GM12878 (cell line): ENCODE measurements around the gene MEN1. TPM values are rescaled to one million over a fixed set of nuclear protein-coding genes. Genes with fewer than 3 reads are reported as not detected.

Experiments
- ATAC-seq: fragments of 200-7000 bp; cut with Tn5 transposase; 3 replicates; pipeline ENCODE4 v1.9.1; 2020; ENCODE audit warnings: mild to moderate bottlenecking, moderate library complexity
- BruUV-seq: library from RNA; stranded (reverse); fragments of 400-500 nt; replicated peaks from 2 replicates; lab custom pipeline; 2021; lab: Mats Ljungman, UMichigan
- CTCF ChIA-PET: fragments of 300-600 bp; sonication (Branson Sonifier 250); formaldehyde crosslinking; extraction: SDS; loops from one replicate; lab custom pipeline; 2021; ENCODE audit warnings: inconsistent platforms; lab: Yijun Ruan, JAX
- POLR2A ChIA-PET: fragments of 350-600 bp; formaldehyde crosslinking; extraction: SDS; loops from one replicate; lab custom pipeline; 2021; ENCODE audit warnings: inconsistent platforms; lab: Charles Lee
- RAD21 ChIA-PET: fragments of 300-600 bp; sonication (Branson Sonifier 250); formaldehyde crosslinking; loops from one replicate; lab custom pipeline; 2023; ENCODE audit warnings: antibody characterized with exemption; ENCODE audit not compliant: unreplicated experiment; lab: Charles Lee
- SMC1A ChIA-PET: fragments of 300-600 bp; sonication (Branson Sonifier 250); formaldehyde crosslinking; loops from one replicate; lab custom pipeline; 2023; ENCODE audit not compliant: unreplicated experiment, uncharacterized antibody; lab: Charles Lee
- DNase-seq: peaks from one replicate; pipeline ENCODE4 v3.0.0-alpha.2; 2011; ENCODE audit warnings: low read depth, low spot score
- FAIRE-seq: peaks from 3 replicates; lab custom pipeline; 2011; peaks lifted over from hg19 to GRCh38; lab: Jason Lieb, UNC
- H2AFZ ChIP-seq: 2 replicates; pipeline ENCODE4 v1.6.0; 2011; ENCODE audit warnings: low read depth, low read length, control low read depth; ENCODE audit not compliant: control insufficient read depth
- H3K27ac ChIP-seq: 2 replicates; pipeline ENCODE4 v1.5.1; 2011; ENCODE audit warnings: control low read depth; ENCODE audit not compliant: control insufficient read depth, insufficient read depth
- H3K27me3 ChIP-seq, 2 experiments: replicated peaks in 1 of 2; 2 replicates each; pipeline versions ENCODE4 v1.6.0 to v1.6.1; 2011; ENCODE audit warnings: low read length in 1 of 2; ENCODE audit not compliant: control insufficient read depth in 2 of 2, insufficient read depth in 2 of 2
- H3K36me3 ChIP-seq, 2 experiments: 2 replicates each; pipeline ENCODE4 v1.5.1; 2011; ENCODE audit warnings: low read length in 1 of 2; ENCODE audit not compliant: control insufficient read depth in 2 of 2, insufficient read depth in 2 of 2
- H3K4me1 ChIP-seq: 2 replicates; pipeline ENCODE4 v1.6.1; 2011; ENCODE audit warnings: mild to moderate bottlenecking, low read length, moderate library complexity, mixed read lengths; ENCODE audit not compliant: control insufficient read depth, insufficient read depth
- H3K4me2 ChIP-seq: 2 replicates; pipeline ENCODE4 v1.6.0; 2011; ENCODE audit warnings: control low read depth; ENCODE audit not compliant: control insufficient read depth, insufficient read depth
- H3K4me3 ChIP-seq: fragments of 200-600 bp; sonication (generic); 2 replicates; pipeline ENCODE4 v1.5.1; 2016
- H3K79me2 ChIP-seq: 2 replicates; pipeline ENCODE4 v1.6.0; 2011; ENCODE audit warnings: low read length; ENCODE audit not compliant: control insufficient read depth, insufficient read depth
- H3K9ac ChIP-seq: 2 replicates; pipeline ENCODE4 v1.8.0; 2011; ENCODE audit warnings: low read length, control low read depth, mixed read lengths; ENCODE audit not compliant: control insufficient read depth, insufficient read depth
- H3K9me3 ChIP-seq: replicated peaks from 3 replicates; pipeline ENCODE4 v1.5.1; 2011; ENCODE audit warnings: mild to moderate bottlenecking, low read length; ENCODE audit not compliant: control insufficient read depth, insufficient read depth
- H4K20me1 ChIP-seq: 2 replicates; pipeline ENCODE4 v1.6.0; 2011; ENCODE audit not compliant: control insufficient read depth, insufficient read depth
- BACH1 ChIP-seq: fragments of 450-650 bp; IDR thresholded peaks from 2 replicates; pipeline ENCODE4 v1.6.1; 2017; ENCODE audit warnings: mild to moderate bottlenecking, borderline replicate concordance
- CHD4 ChIP-seq: fragments of 200-600 bp; sonication (generic); IDR thresholded peaks from 2 replicates; pipeline ENCODE4 v1.6.1; 2016; ENCODE audit warnings: mild to moderate bottlenecking
- NFYA ChIP-seq: IDR thresholded peaks from 2 replicates; pipeline ENCODE4 v1.6.1; 2011; ENCODE audit warnings: low read depth, mild to moderate bottlenecking, low read length, improper control_type of control experiment, borderline replicate concordance
- POLR2AphosphoS2 ChIP-seq: IDR thresholded peaks from 2 replicates; pipeline ENCODE4 v1.6.1; 2011; ENCODE audit warnings: low read depth, mild to moderate bottlenecking, low read length, improper control_type of control experiment, moderate library complexity
- RAD21 ChIP-seq: IDR thresholded peaks from 2 replicates; pipeline ENCODE4 v1.6.1; 2011; ENCODE audit warnings: mild to moderate bottlenecking, low read depth, low read length, moderate library complexity; ENCODE audit not compliant: insufficient read depth
- RBBP5 ChIP-seq: fragments of 200-600 bp; sonication (generic); conservative IDR thresholded peaks from 2 replicates; pipeline ENCODE4 v1.6.1; 2016
- SIX5 ChIP-seq: IDR thresholded peaks from 2 replicates; pipeline ENCODE4 v1.6.1; 2011; ENCODE audit warnings: mild to moderate bottlenecking, low read depth, low read length, moderate library complexity; ENCODE audit not compliant: severe bottlenecking
- ZNF274 ChIP-seq: IDR thresholded peaks from one replicate; pipeline ENCODE4 v1.8.0; 2011; ENCODE audit not compliant: insufficient read length, insufficient read depth
- WGBS: methylation state at CpG from one replicate; pipeline ENCODE4 v1.1.6; 2016; ENCODE audit warnings: low lambda C conversion rate; ENCODE audit not compliant: insufficient replicate concordance, insufficient coverage; ENCODE audit errors: missing lambda C conversion rate; 5-methylcytosine and 5-hydroxymethylcytosine counted together
- in situ Hi-C: fragments of 300-500 bp; cut with MboI; formaldehyde crosslinking; loops from 9 replicates; pipeline ENCODE4 v1.14.3; 2018; ENCODE audit warnings: mixed read lengths
- intact Hi-C: fragments of 100-400 bp; cut with micrococcal nuclease; formaldehyde crosslinking; loops from one replicate; pipeline ENCODE4 v1.14.2; 2022; ENCODE audit not compliant: unreplicated experiment
- polyA plus RNA-seq, 11 experiments: library from polyadenylated mRNA; depleted of rRNA in 4 of 11; unstranded in 6 of 11; stranded (reverse) in 5 of 11; fragments of >200 nt; fragmentation: Nextera tagmentation in 4 of 11; fragmentation: Illumina TruSeq in 1 of 11; extraction: Ambion mirVana in 4 of 11; extraction: Trizol in 1 of 11; gene quantifications; 1 replicate in 1 of 11; 2 replicates in 10 of 11; pipeline versions ENCODE4 v1.2.1 to v1.2.3, GENCODE V29; 2011 to 2016; ENCODE audit warnings: inconsistent platforms in 2 of 11, missing spikeins in 2 of 11, low read depth in 1 of 11
- total RNA-seq, 4 experiments: library from RNA; depleted of rRNA in 3 of 4; stranded (reverse); fragments of >200 nt in 3 of 4; fragmentation: Illumina TruSeq in 1 of 4; extraction: Trizol in 1 of 4; gene quantifications; 2 replicates each; pipeline versions ENCODE4 v1.2.1 to v1.2.3, GENCODE V29; 2013 to 2021
- TF ChIP-seq, protein P1 (sequence below): IDR thresholded peaks from 2 replicates; pipeline ENCODE4 v1.6.1; 2012; ENCODE audit warnings: mild to moderate bottlenecking, low read depth, low read length

The MEN1 gene
- total and polyA plus RNA-seq, 10 of the 15 experiments (the other 5 are each of a cell fraction or from before 2014, with no cell fraction given) = 2.5 to 39.7 (median 20.7) TPM

DNA sequence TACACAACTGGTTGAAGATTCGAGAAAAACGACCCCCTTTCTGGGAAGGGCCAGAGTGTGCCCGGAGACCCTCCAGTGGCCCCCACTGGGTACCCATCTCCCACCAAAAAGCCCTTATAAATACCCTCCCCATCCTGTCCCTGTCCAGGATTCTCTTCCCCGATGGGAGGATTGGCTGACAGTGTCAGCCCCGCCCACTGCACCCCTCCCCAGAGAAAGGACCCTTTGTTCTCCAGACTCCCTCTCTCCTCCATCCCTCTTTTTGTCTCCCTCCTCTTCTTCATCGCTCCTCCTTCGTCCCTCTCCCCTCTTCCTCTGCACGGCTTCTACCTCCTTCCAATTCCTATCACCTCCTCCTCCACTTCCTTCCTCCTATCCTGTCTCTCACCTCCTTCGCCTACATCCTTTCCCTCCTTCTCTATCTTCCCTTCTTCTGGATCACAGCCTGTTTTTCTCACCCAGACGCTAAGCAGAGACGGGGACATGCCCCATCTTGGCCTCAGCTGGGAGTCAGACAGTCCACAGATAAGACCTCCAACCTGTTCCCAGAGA is 13.3 kb upstream of the MEN1 start:
- no peak overlapping the region for H3K4me3 ChIP-seq
- no peak overlapping the region for H2AFZ ChIP-seq
- BruUV-seq = no TSS peak
- intact Hi-C loops = no loop called here
- no peaks in the 10 kb centered on the region for H3K36me3 ChIP-seq
- no peaks in the 10 kb centered on the region for H3K9me3 ChIP-seq
- in situ Hi-C loops = no loop called here
- no peak overlapping the region for H3K4me2 ChIP-seq
- ATAC-seq (no peak), DNase-seq (no peak), FAIRE-seq (no peak)
- no peak overlapping the region for H3K9ac ChIP-seq
- H3K4me1 ChIP-seq = no peaks in the 10 kb centered on the region
- ChIA-PET CTCF (interaction anchor here (0.6 kb wide), 1 partner anchor 52 kb away, joined by 3 read pairs; no protein-coding TSS in a partner anchor), POLR2A (no interaction called here), RAD21 (no interaction called here), SMC1A (no interaction called here)
- H3K27ac ChIP-seq = no peak overlapping the region
- no peaks in the 10 kb centered on the region for H4K20me1 ChIP-seq
- H3K79me2 ChIP-seq = no peaks in the 10 kb centered on the region
- no peaks in the 10 kb centered on the region for H3K27me3 ChIP-seq
- 31% methylated on average over 11 of the region's 11 CpGs for WGBS
- TF ChIP-seq NFYA (no peak), BACH1 (no peak), ZNF274 (no peak), RBBP5 (no peak), SIX5 (no peak), CHD4 (no peak), POLR2AphosphoS2 (no peak), RAD21 (no peak)
- TF ChIP-seq, protein P1, sequence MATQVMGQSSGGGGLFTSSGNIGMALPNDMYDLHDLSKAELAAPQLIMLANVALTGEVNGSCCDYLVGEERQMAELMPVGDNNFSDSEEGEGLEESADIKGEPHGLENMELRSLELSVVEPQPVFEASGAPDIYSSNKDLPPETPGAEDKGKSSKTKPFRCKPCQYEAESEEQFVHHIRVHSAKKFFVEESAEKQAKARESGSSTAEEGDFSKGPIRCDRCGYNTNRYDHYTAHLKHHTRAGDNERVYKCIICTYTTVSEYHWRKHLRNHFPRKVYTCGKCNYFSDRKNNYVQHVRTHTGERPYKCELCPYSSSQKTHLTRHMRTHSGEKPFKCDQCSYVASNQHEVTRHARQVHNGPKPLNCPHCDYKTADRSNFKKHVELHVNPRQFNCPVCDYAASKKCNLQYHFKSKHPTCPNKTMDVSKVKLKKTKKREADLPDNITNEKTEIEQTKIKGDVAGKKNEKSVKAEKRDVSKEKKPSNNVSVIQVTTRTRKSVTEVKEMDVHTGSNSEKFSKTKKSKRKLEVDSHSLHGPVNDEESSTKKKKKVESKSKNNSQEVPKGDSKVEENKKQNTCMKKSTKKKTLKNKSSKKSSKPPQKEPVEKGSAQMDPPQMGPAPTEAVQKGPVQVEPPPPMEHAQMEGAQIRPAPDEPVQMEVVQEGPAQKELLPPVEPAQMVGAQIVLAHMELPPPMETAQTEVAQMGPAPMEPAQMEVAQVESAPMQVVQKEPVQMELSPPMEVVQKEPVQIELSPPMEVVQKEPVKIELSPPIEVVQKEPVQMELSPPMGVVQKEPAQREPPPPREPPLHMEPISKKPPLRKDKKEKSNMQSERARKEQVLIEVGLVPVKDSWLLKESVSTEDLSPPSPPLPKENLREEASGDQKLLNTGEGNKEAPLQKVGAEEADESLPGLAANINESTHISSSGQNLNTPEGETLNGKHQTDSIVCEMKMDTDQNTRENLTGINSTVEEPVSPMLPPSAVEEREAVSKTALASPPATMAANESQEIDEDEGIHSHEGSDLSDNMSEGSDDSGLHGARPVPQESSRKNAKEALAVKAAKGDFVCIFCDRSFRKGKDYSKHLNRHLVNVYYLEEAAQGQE = no peak
